CD4-positive, alpha-beta T cell treated with Interleukin-4 for 1 hour (primary cell): Measurements from ENCODE around the gene COL6A3.
"Not testable (repeated sequence)": the region's sequence is repeated elsewhere in the genome, so short reads cannot be mapped to it uniquely, and the experiment has no call there.

Source experiments
- DNase-seq, 2 donors: peaks; one replicate each; pipeline ENCODE4 v3.0.0-alpha.2; 2020 to 2022

The COL6A3 gene

GRCh38 chr2:237412988-237413776 lies 782 bp downstream of the COL6A3 start:
- DNase-seq, result no peak

GRCh38 chr2:237412646-237412987 lies 1.3 kb downstream of the COL6A3 start:
- no peak for DNase-seq

GRCh38 chr2:237411683-237412423 lies 2.1 kb downstream of the COL6A3 start:
- no peak for DNase-seq

GRCh38 chr2:237411092-237411601 lies 2.8 kb downstream of the COL6A3 start:
- DNase-seq, result no peak

DNA sequence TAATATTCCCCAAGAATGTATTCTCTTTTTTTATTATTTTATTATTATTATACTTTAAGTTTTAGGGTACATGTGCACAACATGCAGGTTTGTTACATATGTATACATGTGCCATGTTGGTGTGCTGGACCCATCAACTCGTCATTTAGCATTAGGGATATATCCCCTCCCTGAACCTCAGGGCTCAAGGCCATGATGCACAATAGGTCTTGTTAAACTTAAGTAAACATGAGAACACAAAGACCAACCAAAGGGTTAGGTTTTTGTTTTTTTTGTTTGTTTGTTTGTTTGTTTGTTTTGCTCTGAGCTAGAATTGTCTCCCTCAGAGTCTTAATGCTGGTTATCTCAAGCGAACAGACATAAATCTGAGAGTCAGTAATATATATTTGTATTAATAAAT lies 4.7 kb downstream of the COL6A3 start:
- not testable (repeated sequence) for DNase-seq

DNA sequence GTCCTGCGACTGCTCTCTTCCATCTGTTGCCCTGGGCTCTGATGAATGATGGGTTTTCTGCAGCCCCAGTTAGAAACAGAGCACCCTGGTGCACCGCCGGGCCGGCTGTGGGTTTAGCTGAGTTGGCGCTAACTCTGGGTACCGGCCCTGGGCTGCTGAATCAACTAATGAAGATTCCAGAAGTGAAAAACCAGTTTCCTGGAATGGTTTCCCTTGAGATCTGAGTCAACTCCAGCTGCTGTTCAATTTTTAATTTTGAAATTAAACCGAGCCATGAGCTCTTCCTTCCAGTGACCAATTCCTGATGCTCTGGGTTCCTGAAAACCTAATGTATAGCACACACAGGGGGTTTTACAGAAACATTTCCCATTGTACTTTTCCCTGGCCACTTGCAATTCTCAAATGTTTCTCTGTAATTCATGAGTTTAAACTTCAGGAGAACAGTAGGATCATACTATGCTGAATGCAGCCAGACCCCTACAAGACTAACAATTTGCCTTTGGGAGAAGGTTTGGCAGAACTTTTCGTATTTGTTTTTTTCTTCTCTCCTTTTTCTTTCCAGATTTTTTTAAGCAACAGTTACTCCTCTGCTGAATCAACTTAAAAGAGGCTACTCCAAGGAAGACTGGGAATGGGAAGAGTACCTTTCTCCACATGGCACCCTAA lies 5.5 kb downstream of the COL6A3 start:
- DNase-seq, result no peak

DNA sequence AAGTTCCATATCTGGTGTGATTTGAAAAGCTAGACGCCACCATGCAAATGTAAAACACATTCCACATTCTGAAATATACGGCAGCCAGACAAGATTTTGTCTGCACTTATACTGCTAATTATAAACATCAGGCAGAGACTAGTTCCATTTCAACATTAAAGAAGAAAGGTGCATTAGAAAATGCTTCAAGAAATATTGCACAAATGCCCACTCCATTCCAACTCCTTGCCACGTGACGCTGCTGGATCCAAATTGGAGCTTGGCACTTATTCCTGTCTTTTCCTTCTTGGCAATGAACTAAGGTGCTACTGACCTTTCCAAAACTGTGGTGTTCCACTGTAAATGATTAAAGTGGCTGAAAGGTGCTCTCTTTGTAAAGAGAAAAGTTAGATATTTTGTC lies 6.3 kb downstream of the COL6A3 start:
- DNase-seq, result no peak

GRCh38 chr2:237406371-237406895 lies 7.5 kb downstream of the COL6A3 start:
- no peak for DNase-seq

- DNase-seq, result no peak
These were observed 8.4 kb downstream of the COL6A3 start for GRCh38 chr2:237405605-237406004.

DNA sequence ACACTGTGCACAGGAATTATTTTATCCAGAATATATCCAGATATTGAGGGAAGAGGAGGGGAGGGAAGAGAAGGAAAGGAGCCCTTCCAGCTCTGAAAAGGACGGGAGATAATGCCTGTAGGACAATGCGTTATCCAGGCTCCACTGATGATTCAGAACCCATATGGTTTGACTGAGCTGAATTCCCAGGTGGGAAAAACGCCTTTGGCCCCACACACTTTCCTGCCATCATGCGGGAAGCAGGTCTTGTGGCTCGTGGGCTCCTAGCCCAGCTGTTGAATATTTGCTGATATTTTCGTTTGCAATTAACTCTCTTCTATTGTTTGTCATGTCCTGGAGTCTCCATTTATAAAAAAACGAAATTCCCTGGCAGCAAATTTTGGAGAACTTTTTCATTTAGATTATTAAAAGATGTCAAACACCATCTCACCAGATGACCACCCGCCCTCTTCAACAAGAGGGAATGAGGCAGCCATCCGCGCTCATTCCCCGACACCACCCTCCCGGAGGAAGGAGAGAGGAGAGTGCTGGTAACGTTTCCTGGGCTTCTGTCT lies 8.9 kb downstream of the COL6A3 start:
- no peak for DNase-seq

- DNase-seq, result no peak
These were observed 9.6 kb downstream of the COL6A3 start for GRCh38 chr2:237404413-237404812.

- no peak for DNase-seq
These were observed 10.7 kb downstream of the COL6A3 start for GRCh38 chr2:237403024-237403882.

DNA sequence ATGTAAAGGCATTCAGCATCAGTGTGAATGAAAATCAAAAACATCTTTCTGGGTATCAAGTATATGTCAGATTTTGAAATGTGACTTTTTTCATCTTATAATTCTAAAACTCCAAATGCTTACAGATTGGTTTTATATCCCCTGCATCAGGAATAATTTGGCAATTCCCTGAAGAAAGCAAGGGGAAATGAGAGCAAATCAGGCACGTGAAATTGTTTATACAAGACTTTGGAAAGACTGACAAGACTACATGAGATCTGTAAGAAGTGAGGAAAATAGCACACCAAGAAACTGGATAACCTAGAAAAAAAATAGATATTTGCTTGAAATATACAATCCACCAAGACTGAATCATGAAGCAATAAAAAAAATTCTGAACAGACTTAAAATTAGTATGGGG lies 13.8 kb downstream of the COL6A3 start:
- no peak for DNase-seq

DNA sequence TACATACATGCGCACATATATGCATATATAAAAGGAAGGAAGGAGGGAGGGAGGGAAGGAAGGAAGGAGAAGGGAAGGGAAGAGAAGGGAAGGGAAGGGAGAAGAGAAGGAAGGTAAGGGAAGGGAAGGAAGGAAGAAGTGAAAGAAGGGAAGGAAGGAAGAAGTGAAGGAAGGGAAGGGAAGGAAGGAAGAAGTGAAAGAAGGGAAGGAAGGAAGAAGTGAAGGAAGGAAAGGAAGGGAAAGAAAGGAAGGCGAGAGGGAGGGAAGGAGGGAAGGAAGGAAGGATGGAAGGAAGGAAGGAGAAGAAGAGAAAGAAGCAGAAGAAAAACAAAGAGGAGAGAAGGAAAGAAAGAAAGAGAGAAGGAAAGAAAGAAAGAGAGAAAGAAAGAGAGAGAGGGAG lies 16.9 kb downstream of the COL6A3 start:
- DNase-seq, result no peak

DNA sequence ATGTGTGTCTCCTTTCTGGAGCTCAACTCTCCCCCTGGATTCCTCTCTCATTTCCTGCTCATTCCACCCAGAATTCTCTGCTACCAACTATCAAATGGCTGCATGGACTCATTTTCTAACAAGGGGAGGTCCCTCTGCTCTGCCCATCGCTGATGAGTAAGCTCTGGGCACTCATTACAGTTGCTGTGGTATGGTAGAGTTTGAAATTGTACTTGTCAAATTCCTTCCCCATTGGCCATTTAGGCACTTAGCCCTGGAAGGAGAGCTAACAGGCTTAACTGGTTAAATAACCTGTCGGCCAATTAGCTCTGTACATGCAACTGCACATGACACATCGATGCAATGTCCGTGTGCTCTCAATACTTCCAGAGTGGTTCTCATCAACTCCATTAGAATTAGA lies 20.4 kb downstream of the COL6A3 start:
- no peak for DNase-seq

- no peak for DNase-seq
These were observed 21.8 kb downstream of the COL6A3 start for GRCh38 chr2:237392186-237392585.

DNA sequence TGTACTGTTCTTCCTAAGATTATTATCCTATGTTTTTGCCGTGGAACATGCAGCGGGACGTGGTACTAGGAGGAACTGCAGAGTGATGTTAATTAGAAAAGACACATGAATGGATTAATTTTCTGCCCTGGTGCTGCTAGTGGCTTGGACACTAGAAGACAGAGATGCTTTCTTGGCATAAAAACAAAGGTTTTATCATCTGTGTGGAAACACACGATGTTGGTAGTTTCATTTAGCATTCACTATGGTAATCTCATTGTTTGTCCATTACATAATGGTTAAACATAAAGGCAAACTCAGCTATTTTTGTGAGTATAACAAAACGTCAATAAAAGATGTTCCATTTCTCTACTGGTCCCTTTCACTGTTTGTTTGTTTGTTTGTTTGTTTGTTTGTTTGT lies 22.8 kb downstream of the COL6A3 start:
- DNase-seq, result no peak

- DNase-seq, result no peak
These were observed 23.7 kb downstream of the COL6A3 start for GRCh38 chr2:237390235-237390634.

- DNase-seq, result no peak
These were observed 24.1 kb downstream of the COL6A3 start for GRCh38 chr2:237389831-237390230.

GRCh38 chr2:237388036-237388435 lies 25.9 kb downstream of the COL6A3 start:
- no peak for DNase-seq

GRCh38 chr2:237384672-237385020 lies 29.3 kb downstream of the COL6A3 start:
- no peak for DNase-seq

- no peak for DNase-seq
These were observed 29.8 kb downstream of the COL6A3 start for GRCh38 chr2:237383991-237384671.
